Adrenal gland (tissue), 5 donors: ENCODE results near the gene DDX51.

Experiments
- POLR2A ChIP-seq, 2 donors: fragments of 450-650 bp; IDR thresholded peaks; one replicate each; pipeline ENCODE4 v1.6.1; 2017; ENCODE audit warnings: antibody characterized with exemption in 2 of 2, mild to moderate bottlenecking in 2 of 2, moderate library complexity in 1 of 2
- TF ChIP-seq, protein P1 (sequence below), 6 experiments: fragments of 450-650 bp in 4 of 6; fragments of 200-600 bp in 2 of 6; sonication (generic) in 1 of 6; IDR thresholded peaks; 1 replicate in 5 of 6; 2 replicates in 1 of 6; pipeline versions ENCODE4 v1.5.1 to v1.8.0; 2016 to 2021; ENCODE audit warnings: antibody characterized with exemption in 6 of 6, mild to moderate bottlenecking in 2 of 6, moderate library complexity in 1 of 6
- donor health status: DM: no; HTN: no; CAD: no.

GRCh38 chr12:132129007-132129406 lies 15.1 kb downstream of the DDX51 start:
- no peak for TF ChIP-seq POLR2A (IDR thresholded peaks at IDR 0.05)
- TF ChIP-seq, protein P1, sequence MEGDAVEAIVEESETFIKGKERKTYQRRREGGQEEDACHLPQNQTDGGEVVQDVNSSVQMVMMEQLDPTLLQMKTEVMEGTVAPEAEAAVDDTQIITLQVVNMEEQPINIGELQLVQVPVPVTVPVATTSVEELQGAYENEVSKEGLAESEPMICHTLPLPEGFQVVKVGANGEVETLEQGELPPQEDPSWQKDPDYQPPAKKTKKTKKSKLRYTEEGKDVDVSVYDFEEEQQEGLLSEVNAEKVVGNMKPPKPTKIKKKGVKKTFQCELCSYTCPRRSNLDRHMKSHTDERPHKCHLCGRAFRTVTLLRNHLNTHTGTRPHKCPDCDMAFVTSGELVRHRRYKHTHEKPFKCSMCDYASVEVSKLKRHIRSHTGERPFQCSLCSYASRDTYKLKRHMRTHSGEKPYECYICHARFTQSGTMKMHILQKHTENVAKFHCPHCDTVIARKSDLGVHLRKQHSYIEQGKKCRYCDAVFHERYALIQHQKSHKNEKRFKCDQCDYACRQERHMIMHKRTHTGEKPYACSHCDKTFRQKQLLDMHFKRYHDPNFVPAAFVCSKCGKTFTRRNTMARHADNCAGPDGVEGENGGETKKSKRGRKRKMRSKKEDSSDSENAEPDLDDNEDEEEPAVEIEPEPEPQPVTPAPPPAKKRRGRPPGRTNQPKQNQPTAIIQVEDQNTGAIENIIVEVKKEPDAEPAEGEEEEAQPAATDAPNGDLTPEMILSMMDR (IDR thresholded peaks at IDR 0.05): no peak
